DMS79 treated with DMSO at 0.1 percent for 48 hours (cell line): ENCODE data around the gene DNAJC4.
"Not testable (repeated sequence)": the region's sequence is repeated elsewhere in the genome, so short reads cannot be mapped to it uniquely, and the experiment has no call there.

ENCODE experiments used
- DNase-seq: peaks from one replicate; lab custom pipeline; 2025; lab: John Stamatoyannopoulos, UW

Gene DNAJC4

GRCh38 chr11:64245797-64246620 lies 15.7 kb downstream of the DNAJC4 start:
- DNase-seq, result peak; percentile 26

GRCh38 chr11:64246621-64246870 lies 16.2 kb downstream of the DNAJC4 start:
- not testable (repeated sequence) for DNase-seq

DNA sequence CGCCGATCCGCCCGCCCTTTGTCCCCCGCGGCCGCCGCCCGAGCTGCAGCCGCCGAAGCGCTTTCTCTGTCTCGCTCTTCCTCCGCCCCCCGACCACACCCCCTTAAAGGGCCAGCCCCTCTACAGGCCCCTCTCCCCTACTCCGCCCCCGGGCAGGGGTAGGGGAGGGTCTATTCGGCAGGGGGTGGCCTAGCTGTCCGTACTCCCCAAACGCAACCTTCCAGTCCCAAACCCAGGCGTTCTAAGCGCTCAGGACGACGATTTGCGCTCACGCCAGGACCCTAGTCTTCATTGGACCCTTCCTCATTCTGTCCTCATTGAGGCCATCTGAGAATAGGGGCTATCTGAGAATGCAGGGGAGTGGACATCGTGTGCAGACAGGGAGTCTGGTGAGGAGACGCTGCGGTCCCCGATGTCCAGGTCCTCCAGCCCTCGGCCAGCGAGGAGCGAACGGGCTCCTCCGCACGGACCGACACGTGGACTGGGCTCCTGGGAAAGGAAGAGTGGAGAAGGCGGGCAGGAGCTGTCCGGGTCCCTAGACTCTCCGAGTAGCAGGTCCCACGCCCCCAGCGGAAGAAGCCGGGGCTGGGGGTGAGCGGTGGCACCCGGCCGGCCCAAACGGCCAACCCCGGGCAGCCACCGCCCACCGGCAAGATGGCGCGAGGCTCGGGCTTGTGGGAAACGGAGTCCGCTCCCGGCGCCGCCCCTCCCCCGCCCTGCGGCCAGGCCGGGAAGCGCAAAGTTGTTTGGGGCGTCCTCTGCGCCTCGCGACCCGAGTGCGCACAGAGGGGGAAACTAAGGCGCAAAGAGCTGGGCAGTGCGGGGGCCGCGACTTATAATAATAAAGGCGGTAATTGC lies 16.8 kb downstream of the DNAJC4 start, which contains the start of gene PPP1R14B:
PPP1R14B (minus strand) TSS at position 73 of the 858 bp plus-strand sequence. CDS start 270 bp downstream, outside the sequence.
- peak; percentile 60 for DNase-seq

DNA sequence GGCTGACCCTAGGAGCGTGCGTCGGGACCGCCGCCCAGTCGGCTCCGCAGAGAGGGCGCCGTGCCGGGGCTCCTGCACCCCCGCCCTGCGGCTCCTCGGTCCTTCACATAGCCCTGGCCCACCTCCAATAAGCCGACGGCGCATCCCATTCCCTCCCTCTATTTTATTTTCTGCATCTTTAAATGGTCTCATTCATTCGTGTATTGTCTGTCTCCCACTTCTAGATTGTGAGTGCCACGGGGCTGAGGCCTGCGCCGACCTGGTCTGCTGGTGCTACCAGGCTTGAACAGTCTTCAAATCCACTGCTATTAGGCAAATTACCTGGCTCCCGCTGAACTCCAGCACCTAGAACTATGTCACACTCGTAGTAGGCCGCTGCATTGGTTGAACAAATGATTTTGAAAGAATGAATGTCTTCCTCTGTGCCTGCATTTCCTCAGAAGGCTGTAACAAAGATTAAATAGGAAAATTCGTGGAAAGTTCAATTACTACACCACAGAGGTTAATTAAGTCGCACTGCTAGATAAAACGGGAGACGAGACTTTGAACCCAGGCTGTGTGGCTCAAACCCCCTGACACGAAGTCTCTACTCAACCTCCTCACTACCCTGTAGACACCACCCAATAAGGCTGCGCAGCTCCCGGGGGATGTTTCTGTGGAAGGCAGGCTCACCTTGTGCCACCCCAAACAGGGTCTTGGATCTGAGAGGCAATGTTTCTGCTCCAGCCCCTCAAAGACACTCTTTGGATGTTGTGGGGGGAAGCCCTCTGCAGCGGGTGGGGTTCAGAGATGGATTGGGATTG lies 17.6 kb downstream of the DNAJC4 start:
- peak; percentile 53 for DNase-seq

- no peak for DNase-seq
Measured at GRCh38 chr11:64248578-64248977, 18.2 kb downstream of the DNAJC4 start.

GRCh38 chr11:64249038-64249437 lies 18.7 kb downstream of the DNAJC4 start:
- DNase-seq, result no peak

DNA sequence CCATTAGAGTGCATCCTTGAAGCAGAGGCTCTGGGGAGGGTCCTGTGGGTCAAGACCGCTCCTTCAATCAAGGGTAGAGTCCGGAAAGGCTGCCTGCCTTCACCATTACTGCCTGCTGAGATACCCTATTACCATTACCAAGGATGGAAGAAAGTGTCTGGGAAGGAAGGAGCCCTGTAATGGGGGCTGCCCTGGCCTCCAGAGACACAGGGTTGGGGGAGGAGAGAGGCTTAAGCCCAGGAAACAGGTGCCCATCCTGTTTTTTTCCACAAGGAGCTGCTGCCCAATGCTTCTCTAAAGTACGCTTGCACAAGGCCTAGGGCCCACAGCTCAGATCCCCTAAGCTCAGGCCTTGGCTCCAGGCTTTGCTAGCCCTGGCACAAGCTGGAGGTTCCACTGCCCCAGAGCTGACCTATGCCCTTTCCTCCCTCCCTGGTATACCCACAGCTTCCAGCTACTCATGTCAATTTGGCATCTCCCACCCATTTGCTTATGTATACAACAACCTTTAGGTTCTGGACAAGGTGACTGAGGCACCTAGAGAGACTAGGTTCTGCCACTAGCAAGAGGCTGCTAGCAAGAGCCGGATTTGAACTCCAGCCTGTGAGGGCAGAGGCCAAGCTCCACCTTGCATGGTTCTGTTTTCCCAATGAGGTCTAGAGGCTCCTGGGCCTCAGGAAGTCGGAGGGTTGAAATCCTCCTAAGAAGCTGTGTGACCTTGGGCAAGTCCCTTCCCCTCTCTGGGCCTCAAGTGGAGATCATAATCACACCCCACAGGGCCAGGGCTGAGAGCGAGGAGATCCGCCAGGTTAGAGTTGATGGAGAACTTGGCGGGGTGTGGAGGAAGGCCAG lies 19.4 kb downstream of the DNAJC4 start:
- DNase-seq, result no peak

DNA sequence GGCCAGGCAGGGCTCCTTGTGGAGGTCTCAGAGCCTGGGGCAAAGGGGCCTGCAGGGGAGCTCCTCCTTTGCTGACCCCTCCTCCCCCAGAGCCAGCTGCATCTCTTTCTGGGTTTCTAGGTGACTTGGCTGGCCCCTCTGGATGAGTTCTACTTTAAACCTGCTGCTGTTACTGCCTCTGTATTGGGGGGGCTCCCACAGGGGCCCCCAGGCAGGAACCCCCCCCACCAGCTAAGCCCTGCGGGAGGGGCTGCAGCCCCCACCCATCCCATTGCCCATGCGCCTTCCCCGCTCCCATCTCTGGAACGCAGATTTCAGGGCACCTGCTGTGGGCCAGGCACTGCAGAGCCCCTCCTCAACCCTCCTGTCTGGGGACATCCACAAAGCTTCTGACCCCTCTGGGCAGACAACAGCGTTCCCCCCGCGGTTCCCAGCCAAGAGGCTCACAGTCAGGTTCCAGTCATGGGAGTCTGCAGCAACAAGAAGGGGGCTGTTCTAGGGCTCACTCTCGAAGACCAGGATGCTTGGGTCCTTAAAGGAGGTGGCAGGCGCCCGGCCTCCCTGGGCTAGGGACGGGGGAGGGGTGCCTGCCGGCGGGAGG lies 20.2 kb downstream of the DNAJC4 start:
- DNase-seq, result peak; percentile 73

GRCh38 chr11:64251016-64251752 lies 20.8 kb downstream of the DNAJC4 start, which contains the start of gene PLCB3:
Gene PLCB3 (plus strand): TSS chr11:64251530. CDS start chr11:64251650, 120 bp downstream.
- peak; percentile 73 for DNase-seq

- no peak for DNase-seq
Measured at GRCh38 chr11:64251753-64252002, 21.3 kb downstream of the DNAJC4 start.

- DNase-seq, result peak; percentile 45
Measured at GRCh38 chr11:64252003-64252872, 21.9 kb downstream of the DNAJC4 start.

- no peak for DNase-seq
Measured at GRCh38 chr11:64253043-64253442, 22.7 kb downstream of the DNAJC4 start.

DNA sequence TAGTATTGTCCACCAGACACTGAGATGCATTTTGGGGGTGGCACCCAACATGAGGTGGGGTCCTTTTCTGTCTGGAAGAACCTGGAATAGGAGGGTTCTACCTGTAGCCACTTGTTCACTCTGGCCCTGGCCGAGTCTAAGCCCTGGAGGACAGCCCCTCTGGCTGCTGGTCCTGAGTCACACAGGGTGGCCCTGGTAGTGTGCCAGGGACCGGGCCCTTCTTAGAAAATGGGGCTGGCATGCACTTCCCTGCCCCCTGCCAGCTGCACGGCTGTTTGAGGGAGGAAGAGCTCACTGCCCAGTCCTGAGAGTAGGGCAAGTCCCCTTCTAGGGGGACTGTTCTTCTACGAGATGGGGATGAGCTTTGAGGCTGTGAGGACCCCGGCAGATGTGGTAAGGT lies 23.1 kb downstream of the DNAJC4 start:
- DNase-seq, result no peak

DNA sequence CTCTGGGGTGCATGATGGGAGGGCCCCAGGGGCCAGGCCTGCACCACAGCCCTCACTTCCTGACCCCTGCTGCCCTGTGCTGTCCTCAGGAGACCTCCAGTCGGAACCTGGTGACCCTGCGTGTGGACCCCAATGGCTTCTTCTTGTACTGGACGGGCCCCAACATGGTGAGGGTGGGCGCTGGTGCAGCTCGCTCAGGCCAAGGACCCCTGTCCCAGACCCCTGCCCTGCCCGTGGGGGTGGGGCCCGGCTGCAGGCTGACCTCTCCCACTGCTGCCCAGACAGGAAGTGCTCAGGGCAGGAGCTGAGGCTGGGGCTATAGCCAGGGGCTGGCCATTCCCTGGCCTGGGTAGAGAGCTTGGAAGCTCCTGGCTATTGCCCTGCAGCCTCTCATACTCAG lies 24.0 kb downstream of the DNAJC4 start:
- no peak for DNase-seq

GRCh38 chr11:64255135-64256128 lies 25.1 kb downstream of the DNAJC4 start:
- no peak for DNase-seq

GRCh38 chr11:64256300-64256699 lies 26.0 kb downstream of the DNAJC4 start:
- DNase-seq, result no peak

GRCh38 chr11:64258356-64258755 lies 28.0 kb downstream of the DNAJC4 start:
- no peak for DNase-seq

- DNase-seq, result no peak
Measured at GRCh38 chr11:64258946-64259532, 28.7 kb downstream of the DNAJC4 start.
